IMR-90 (cell line): ENCODE data around the gene PITPNM1. TPM values are rescaled to one million over a fixed set of nuclear protein-coding genes. Genes with fewer than 3 reads are reported as not detected.

Source experiments
- ATAC-seq: fragments of 200-7000 bp; cut with Tn5 transposase; 2 replicates; pipeline ENCODE4 v1.9.1; 2020; ENCODE audit warnings: low read depth, mild to moderate bottlenecking, moderate library complexity
- BruUV-seq: library from RNA; stranded (reverse); fragments of 400-500 nt; replicated peaks from 2 replicates; lab custom pipeline; 2021; lab: Mats Ljungman, UMichigan
- CTCF ChIA-PET: fragments of 300-600 bp; formaldehyde crosslinking; extraction: SDS; loops from one replicate; lab custom pipeline; 2021; ENCODE audit warnings: antibody characterized with exemption; lab: Yijun Ruan, JAX
- POLR2A ChIA-PET: fragments of 300-600 bp; sonication (Branson Sonifier 250); formaldehyde crosslinking; loops from one replicate; lab custom pipeline; 2022; ENCODE audit warnings: antibody characterized with exemption; ENCODE audit not compliant: unreplicated experiment; lab: Charles Lee
- DNase-seq: peaks from one replicate; pipeline ENCODE4 v3.0.0; 2013
- H2AFZ ChIP-seq: replicated peaks from 2 replicates; pipeline ENCODE3; 2013; ENCODE audit warnings: low read length, mild to moderate bottlenecking; ENCODE audit not compliant: poor library complexity
- H2AK5ac ChIP-seq: 2 replicates; pipeline ENCODE4 v1.6.1; 2013; ENCODE audit warnings: low read depth, low read length, inconsistent platforms
- H2AK9ac ChIP-seq: replicated peaks from 2 replicates; pipeline ENCODE3; 2013; ENCODE audit warnings: mild to moderate bottlenecking, low read depth, low read length, moderate library complexity; ENCODE audit not compliant: poor library complexity
- H2BK120ac ChIP-seq: 2 replicates; pipeline ENCODE4 v1.6.1; 2013; ENCODE audit warnings: low read depth, low read length, inconsistent platforms
- H2BK15ac ChIP-seq: 3 replicates; pipeline ENCODE4 v1.6.1; 2013; ENCODE audit warnings: low read depth, low read length, inconsistent platforms
- H2BK20ac ChIP-seq: 2 replicates; pipeline ENCODE4 v1.6.1; 2013; ENCODE audit warnings: low read depth, mild to moderate bottlenecking, inconsistent platforms, low read length, moderate library complexity
- H2BK5ac ChIP-seq: 2 replicates; pipeline ENCODE4 v1.6.1; 2013; ENCODE audit warnings: mild to moderate bottlenecking, low read depth, low read length, inconsistent platforms; ENCODE audit not compliant: poor library complexity, severe bottlenecking
- H3K14ac ChIP-seq: replicated peaks from 2 replicates; pipeline ENCODE4 v1.6.1; 2013; ENCODE audit warnings: low read depth, low read length, inconsistent platforms
- H3K18ac ChIP-seq: 2 replicates; pipeline ENCODE4 v1.6.1; 2013; ENCODE audit warnings: low read depth, low read length, control low read depth
- H3K23ac ChIP-seq: 2 replicates; pipeline ENCODE4 v1.6.1; 2013; ENCODE audit warnings: low read depth, low read length, inconsistent platforms
- H3K27ac ChIP-seq: 2 replicates; pipeline ENCODE4 v1.5.1; 2013; ENCODE audit warnings: mild to moderate bottlenecking, control low read depth, low read length; ENCODE audit not compliant: insufficient read depth
- H3K27me3 ChIP-seq: 2 replicates; pipeline ENCODE4 v1.6.1; 2013; ENCODE audit warnings: low read length; ENCODE audit not compliant: control insufficient read depth, insufficient read depth
- H3K36me3 ChIP-seq: 2 replicates; pipeline ENCODE4 v1.6.1; 2013; ENCODE audit warnings: low read length, mixed read lengths; ENCODE audit not compliant: control insufficient read depth, insufficient read depth
- H3K4ac ChIP-seq: 2 replicates; pipeline ENCODE4 v1.6.1; 2013; ENCODE audit warnings: low read depth, low read length, inconsistent platforms
- H3K4me1 ChIP-seq: 2 replicates; pipeline ENCODE4 v1.6.1; 2013; ENCODE audit warnings: low read length, mixed read lengths; ENCODE audit not compliant: control insufficient read depth, insufficient read depth
- H3K4me2 ChIP-seq: 2 replicates; pipeline ENCODE4 v1.6.1; 2013; ENCODE audit warnings: low read depth, mild to moderate bottlenecking, control low read depth, low read length, moderate library complexity
- H3K4me3 ChIP-seq: 2 replicates; pipeline ENCODE4 v1.5.1; 2013; ENCODE audit warnings: low read depth, mild to moderate bottlenecking, control low read depth, low read length, moderate library complexity; ENCODE audit not compliant: insufficient read depth
- H3K56ac ChIP-seq: 2 replicates; pipeline ENCODE4 v1.6.1; 2013; ENCODE audit warnings: low read length, inconsistent platforms; ENCODE audit not compliant: insufficient read depth; ENCODE audit errors: extremely low read depth
- H3K79me1 ChIP-seq, 2 experiments: 2 replicates each; pipeline ENCODE4 v1.6.1; 2013; ENCODE audit warnings: low read length in 2 of 2, inconsistent platforms in 1 of 2, low read depth in 1 of 2
- H3K9ac ChIP-seq: 2 replicates; pipeline ENCODE4 v1.6.1; 2013; ENCODE audit warnings: low read depth, low read length, control low read depth
- H3K9me1 ChIP-seq: 2 replicates; pipeline ENCODE4 v1.6.1; 2013; ENCODE audit warnings: low read length, inconsistent platforms; ENCODE audit not compliant: insufficient read depth
- H3K9me3 ChIP-seq: 2 replicates; pipeline ENCODE4 v1.6.1; 2013; ENCODE audit warnings: low read length; ENCODE audit not compliant: control insufficient read depth, insufficient read depth
- H4K20me1 ChIP-seq: 2 replicates; pipeline ENCODE4 v1.6.1; 2013; ENCODE audit warnings: low read length, inconsistent platforms; ENCODE audit not compliant: insufficient read depth
- H4K5ac ChIP-seq: 2 replicates; pipeline ENCODE4 v1.6.1; 2013; ENCODE audit warnings: mild to moderate bottlenecking, low read depth, low read length, control low read depth
- H4K8ac ChIP-seq, 2 experiments: 2 replicates each; pipeline ENCODE4 v1.6.1; 2013; ENCODE audit warnings: low read depth in 2 of 2, low read length in 2 of 2, control low read depth in 1 of 2, inconsistent platforms in 1 of 2
- H4K91ac ChIP-seq: 2 replicates; pipeline ENCODE4 v1.6.1; 2013; ENCODE audit warnings: low read depth, low read length, inconsistent platforms; ENCODE audit not compliant: insufficient read depth
- BHLHE40 ChIP-seq: fragments of 150-350 bp; IDR thresholded peaks from 2 replicates; pipeline ENCODE4 v1.6.1; 2016; ENCODE audit warnings: mild to moderate bottlenecking, low read depth, low read length
- CEBPB ChIP-seq: IDR thresholded peaks from 2 replicates; pipeline ENCODE4 v1.6.1; 2012; ENCODE audit warnings: low read depth, low read length, improper control_type of control experiment
- CHD1 ChIP-seq: IDR thresholded peaks from 2 replicates; pipeline ENCODE4 v1.6.1; 2012; ENCODE audit warnings: low read depth, low read length, improper control_type of control experiment
- CTCF ChIP-seq: conservative IDR thresholded peaks from 2 replicates; pipeline ENCODE4 v1.5.1; 2012; ENCODE audit warnings: mild to moderate bottlenecking, low read depth, low read length, improper control_type of control experiment
- ELK1 ChIP-seq: fragments of 150-350 bp; IDR thresholded peaks from 2 replicates; pipeline ENCODE4 v1.6.1; 2016; ENCODE audit warnings: low read depth, mild to moderate bottlenecking, low read length, moderate library complexity, borderline replicate concordance
- FOS ChIP-seq: fragments of 150-350 bp; IDR thresholded peaks from 2 replicates; pipeline ENCODE4 v1.6.1; 2016; ENCODE audit warnings: low read depth, low read length
- MAFK ChIP-seq: IDR thresholded peaks from 2 replicates; pipeline ENCODE4 v1.6.1; 2012; ENCODE audit warnings: low read depth, low read length, improper control_type of control experiment
- MAZ ChIP-seq: IDR thresholded peaks from 2 replicates; pipeline ENCODE4 v1.6.1; 2012; ENCODE audit warnings: low read depth, mild to moderate bottlenecking, low read length, improper control_type of control experiment, moderate library complexity, borderline replicate concordance
- MXI1 ChIP-seq: IDR thresholded peaks from 2 replicates; pipeline ENCODE4 v1.6.1; 2012; ENCODE audit warnings: low read depth, mild to moderate bottlenecking, low read length, moderate library complexity, borderline replicate concordance
- NFE2L2 ChIP-seq: fragments of 150-350 bp; IDR thresholded peaks from 2 replicates; pipeline ENCODE4 v1.6.1; 2016; ENCODE audit warnings: low read depth, mild to moderate bottlenecking, low read length
- POLR2A ChIP-seq: IDR thresholded peaks from 2 replicates; pipeline ENCODE4 v1.6.1; 2012; ENCODE audit warnings: mild to moderate bottlenecking, low read depth, low read length
- RAD21 ChIP-seq: IDR thresholded peaks from 2 replicates; pipeline ENCODE4 v1.6.1; 2012; ENCODE audit warnings: low read length, improper control_type of control experiment
- RCOR1 ChIP-seq: IDR thresholded peaks from 2 replicates; pipeline ENCODE4 v1.6.1; 2012; ENCODE audit warnings: mild to moderate bottlenecking, low read length, improper control_type of control experiment; ENCODE audit not compliant: insufficient replicate concordance
- RFX5 ChIP-seq: IDR thresholded peaks from 2 replicates; pipeline ENCODE4 v1.8.0; 2012; ENCODE audit warnings: low read depth, mild to moderate bottlenecking, low read length, moderate library complexity
- SMC3 ChIP-seq: fragments of 150-350 bp; IDR thresholded peaks from 2 replicates; pipeline ENCODE4 v1.6.1; 2016; ENCODE audit warnings: low read depth, mild to moderate bottlenecking, antibody characterized with exemption, low read length, moderate library complexity
- WGBS, 2 experiments: methylation state at CpG; one replicate each; pipeline versions ENCODE4 v1.1.5 to v1.1.7; 2013; ENCODE audit warnings: missing lambda C conversion rate in 2 of 2; ENCODE audit not compliant: insufficient read length in 1 of 2; ENCODE audit errors: extremely low coverage in 2 of 2; 5-methylcytosine and 5-hydroxymethylcytosine counted together
- dilution Hi-C: fragments of 300-500 bp; cut with HindIII; formaldehyde crosslinking; loops from one replicate; pipeline ENCODE4 v1.14.3; 2018; ENCODE audit warnings: low sequenced_read_pairs; ENCODE audit not compliant: unreplicated experiment
- in situ Hi-C: fragments of 300-500 bp; cut with MboI; formaldehyde crosslinking; loops from 3 replicates; pipeline ENCODE4 v1.14.3; 2019; ENCODE audit warnings: low sequenced_read_pairs, inconsistent platforms, mixed read lengths
- intact Hi-C: fragments of 100-400 bp; cut with micrococcal nuclease; formaldehyde crosslinking; loops from 2 replicates; pipeline ENCODE4 v1.10.0; 2022
- polyA plus RNA-seq, 3 experiments: library from polyadenylated mRNA; depleted of rRNA; stranded (reverse); fragments of >200 nt; gene quantifications; 2 replicates each; pipeline ENCODE4 v1.2.3, GENCODE V29; 2012; ENCODE audit warnings: low replicate concordance in 1 of 3
- total RNA-seq: library from RNA; depleted of rRNA; stranded (reverse); fragments of >200 nt; gene quantifications from 2 replicates; pipeline ENCODE4 v1.2.3, GENCODE V29; 2012
- TF ChIP-seq, protein P1 (sequence below): fragments of 150-350 bp; IDR thresholded peaks from 2 replicates; pipeline ENCODE4 v1.6.1; 2017; ENCODE audit warnings: mild to moderate bottlenecking, antibody characterized with exemption, low read length, low read depth

PITPNM1 gene
- total and polyA plus RNA-seq, 2 of the 4 experiments (the other 2 are of a cell fraction): 5.0 to 15.4 TPM

- Histone ChIP-seq H3K9me3 (no peaks in the 10 kb centered on the region), H3K4ac (no peak overlapping the region), H2BK5ac (no peak overlapping the region), H3K27ac (no peak overlapping the region), H4K91ac (no peak overlapping the region), H4K8ac (no peak overlapping the region), H4K5ac (no peak overlapping the region), H3K18ac (no peak overlapping the region), H4K20me1 (no peaks in the 10 kb centered on the region; the same call in none of the 2 replicates), H3K4me2 (no peak overlapping the region), H2BK15ac (no peak overlapping the region), H3K9me1 (peaks cover 10% of the 10 kb centered on the region), H3K4me3 (no peak overlapping the region), H3K23ac (no peak overlapping the region), H2BK120ac (no peak overlapping the region), H3K27me3 (no peaks in the 10 kb centered on the region), H3K56ac (no peak overlapping the region), H3K9ac (no peak overlapping the region), H2AK9ac (peak overlapping the region; percentile 52), H2AK5ac (no peak overlapping the region), H3K36me3 (peaks cover 55% of the 10 kb centered on the region), H3K14ac (no peak overlapping the region), H2BK20ac (no peak overlapping the region), H3K79me1 (peaks cover 4 to 14% of the 10 kb centered on the region in 2 experiments; a peak in 1 of 4 replicates), H3K4me1 (no peaks in the 10 kb centered on the region), H2AFZ (no peak overlapping the region)
- POLR2A ChIA-PET: no interaction called here
- no TSS peak for BruUV-seq
- DNase-seq (no peak), ATAC-seq (no peak; the same call in 1 of the 2 replicates)
- 85% methylated on average over 8 of the region's 15 CpGs; no CpG with 5 or more reads in 1 of the 2 experiments for WGBS, 2 experiments
- dilution Hi-C loops (no loop called here), intact Hi-C loops (no loop called here), in situ Hi-C loops (no loop called here)
- CTCF ChIA-PET: no interaction called here
- TF ChIP-seq RAD21 (no peak), FOS (no peak), CTCF (no peak), CEBPB (no peak), MAFK (no peak), ELK1 (no peak), MAZ (no peak), NFE2L2 (no peak), SMC3 (no peak), CHD1 (no peak), MXI1 (no peak), RFX5 (no peak), BHLHE40 (no peak), POLR2A (no peak), RCOR1 (no peak)
- TF ChIP-seq, protein P1, sequence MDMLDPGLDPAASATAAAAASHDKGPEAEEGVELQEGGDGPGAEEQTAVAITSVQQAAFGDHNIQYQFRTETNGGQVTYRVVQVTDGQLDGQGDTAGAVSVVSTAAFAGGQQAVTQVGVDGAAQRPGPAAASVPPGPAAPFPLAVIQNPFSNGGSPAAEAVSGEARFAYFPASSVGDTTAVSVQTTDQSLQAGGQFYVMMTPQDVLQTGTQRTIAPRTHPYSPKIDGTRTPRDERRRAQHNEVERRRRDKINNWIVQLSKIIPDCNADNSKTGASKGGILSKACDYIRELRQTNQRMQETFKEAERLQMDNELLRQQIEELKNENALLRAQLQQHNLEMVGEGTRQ: no peak
Observed at GRCh38 chr11:67490727-67491065, 14.5 kb downstream of the PITPNM1 start.
